IPS DF 19.7 (cell line): ENCODE results near the gene PBLD.
"Not testable (repeated sequence)": the region's sequence is repeated elsewhere in the genome, so short reads cannot be mapped to it uniquely, and the experiment has no call there.

ENCODE experiments used
- DNase-seq: peaks from one replicate; pipeline ENCODE4 v3.0.0-alpha.2; 2013; ENCODE audit warnings: low read depth, low spot score

The PBLD gene

DNA sequence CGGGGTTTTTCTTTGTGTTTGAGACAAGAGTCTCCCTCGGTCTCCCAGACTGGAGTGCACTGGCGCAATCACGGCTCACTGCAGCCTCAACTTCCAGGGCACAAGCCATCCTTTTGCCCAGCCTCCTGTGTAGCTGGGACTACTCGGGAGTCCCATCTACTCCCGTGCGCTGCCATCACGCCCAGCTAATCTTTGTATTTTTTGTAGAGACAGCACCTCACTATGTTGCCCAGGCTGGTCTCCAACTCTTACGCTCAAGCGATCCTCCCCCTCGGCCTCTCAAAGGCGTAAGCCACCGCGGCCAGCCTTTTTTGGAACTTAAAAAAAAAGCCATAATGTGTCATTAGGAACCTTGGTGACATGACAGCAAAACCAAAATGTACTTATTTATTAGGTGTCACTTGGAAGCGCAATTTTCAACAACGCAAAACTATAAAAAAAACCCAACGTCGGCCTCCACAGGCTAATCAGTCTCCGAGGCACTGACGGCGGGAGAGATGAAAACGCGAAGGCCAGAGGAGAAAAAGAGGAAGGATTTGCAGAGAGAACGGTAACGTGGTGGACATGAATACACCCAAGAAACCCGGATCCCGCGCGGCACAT, 1.8 kb downstream of the PBLD start:
- no peak for DNase-seq

DNA sequence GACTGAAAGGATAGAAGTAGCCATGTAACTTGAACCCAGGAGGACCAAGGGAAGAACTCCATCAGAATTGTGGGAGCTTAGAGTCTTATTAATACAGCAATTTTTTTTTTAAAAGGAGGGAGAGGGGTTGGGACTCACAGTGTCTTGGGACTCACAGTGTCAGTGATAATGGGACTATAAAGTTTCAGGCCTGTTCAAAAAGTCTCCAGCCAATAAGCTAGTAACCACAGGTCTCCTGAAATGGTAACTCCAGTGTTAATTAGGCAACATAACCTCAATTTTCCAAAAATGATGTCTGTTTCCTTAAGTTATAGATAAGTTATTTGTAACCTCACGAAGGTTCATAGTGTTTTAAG, 3.2 kb downstream of the PBLD start:
- no peak for DNase-seq

DNA sequence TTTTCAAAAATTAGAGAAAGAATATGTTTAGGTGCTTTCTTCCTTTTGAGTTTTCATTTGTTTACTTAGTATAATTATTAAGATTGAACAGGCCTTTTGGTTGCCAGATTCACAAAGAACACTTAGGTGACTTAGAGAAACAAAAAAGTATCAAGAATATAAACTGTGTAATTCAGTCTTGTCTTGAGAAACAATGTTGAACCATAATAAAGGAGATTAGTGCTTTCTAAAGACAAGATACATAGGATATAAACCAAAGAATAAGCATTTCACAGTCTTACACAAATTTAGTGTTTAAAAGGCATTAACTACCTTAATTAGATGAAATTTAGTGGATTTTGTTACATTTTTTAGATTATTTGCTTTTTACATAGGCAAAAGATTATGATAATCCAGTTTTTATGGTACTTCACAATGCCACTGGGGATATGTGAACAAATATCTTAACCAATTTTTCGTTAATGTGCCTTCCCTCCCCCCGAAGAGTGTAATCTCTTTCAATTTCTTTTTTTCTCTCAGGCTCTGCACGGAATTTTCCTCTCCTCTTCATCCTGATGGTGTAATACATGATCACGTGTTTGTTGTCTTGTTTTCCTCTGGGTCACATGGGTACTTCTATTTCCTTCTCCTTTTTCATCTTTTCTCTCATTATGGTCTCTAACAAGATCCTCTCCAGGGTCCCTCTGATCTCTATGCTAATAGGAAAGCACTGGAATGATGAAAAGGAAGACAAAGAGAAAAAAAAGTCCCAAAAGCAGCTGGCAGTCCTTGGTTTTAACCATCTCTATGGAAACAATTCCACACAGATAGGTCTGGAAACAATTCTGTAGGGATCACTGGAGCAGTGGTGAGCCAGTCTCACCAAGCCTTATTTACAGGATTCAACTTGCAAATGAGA, 4.6 kb downstream of the PBLD start:
- DNase-seq: peak; percentile 9

- DNase-seq: not testable (repeated sequence)
Observed at GRCh38 chr10:68324396-68324795, 8.3 kb downstream of the PBLD start.

DNA sequence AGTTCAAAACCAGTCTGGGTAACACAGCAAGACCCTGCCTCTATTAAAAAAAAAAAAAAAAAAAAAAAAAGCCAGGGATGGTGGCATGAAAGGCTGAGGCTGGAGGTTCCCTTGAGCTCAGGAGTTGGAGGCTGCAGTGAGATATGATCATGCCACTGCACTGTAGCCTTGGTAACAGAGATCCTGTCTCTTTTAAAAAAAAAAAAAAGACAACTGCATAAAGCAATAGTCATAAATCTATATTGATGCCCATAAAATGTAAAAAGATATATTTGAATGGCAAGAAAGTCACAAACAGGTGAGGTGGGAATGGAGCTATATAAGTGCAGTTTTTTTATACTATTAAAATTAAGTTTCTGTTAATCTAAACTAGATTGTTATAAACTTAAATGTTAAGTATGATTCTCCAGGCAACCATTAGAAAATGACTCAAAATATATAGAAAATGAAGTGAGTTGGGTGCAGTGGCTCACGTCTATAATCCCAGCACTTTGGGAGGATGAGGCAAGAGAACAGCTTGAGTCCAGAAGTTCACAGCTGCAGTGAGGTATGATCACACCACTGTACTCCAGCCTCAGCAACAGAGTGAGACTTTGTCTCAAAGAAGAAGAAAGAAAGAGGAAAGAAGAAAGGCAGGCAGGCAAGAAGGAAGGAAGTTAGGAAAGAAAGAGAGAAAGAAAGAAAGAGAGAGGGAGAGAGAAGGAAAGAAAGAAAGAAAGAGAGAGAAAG, 14.2 kb downstream of the PBLD start:
- no peak for DNase-seq

GRCh38 chr10:68315582-68315981, 17.1 kb downstream of the PBLD start:
- no peak for DNase-seq

DNA sequence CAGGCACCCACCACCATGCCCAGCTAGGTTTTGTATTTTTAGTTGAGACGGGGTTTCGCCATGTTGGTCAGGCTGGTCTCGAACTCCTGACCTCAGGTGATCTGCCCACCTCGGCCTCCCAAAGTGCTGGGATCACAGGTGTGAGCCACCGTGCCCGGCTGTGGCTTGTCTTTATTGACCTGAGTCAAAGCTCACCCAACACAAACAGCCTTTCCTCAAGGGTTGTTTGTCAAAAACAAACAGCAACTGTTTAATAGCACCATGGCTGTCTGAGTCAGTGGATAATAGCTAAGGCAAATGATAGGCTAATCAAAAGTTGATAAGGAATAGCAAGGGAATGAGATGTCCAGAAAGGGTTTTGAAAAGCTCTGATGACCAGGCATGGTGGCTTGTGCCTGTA, 17.8 kb downstream of the PBLD start:
- not testable (repeated sequence) for DNase-seq

DNA sequence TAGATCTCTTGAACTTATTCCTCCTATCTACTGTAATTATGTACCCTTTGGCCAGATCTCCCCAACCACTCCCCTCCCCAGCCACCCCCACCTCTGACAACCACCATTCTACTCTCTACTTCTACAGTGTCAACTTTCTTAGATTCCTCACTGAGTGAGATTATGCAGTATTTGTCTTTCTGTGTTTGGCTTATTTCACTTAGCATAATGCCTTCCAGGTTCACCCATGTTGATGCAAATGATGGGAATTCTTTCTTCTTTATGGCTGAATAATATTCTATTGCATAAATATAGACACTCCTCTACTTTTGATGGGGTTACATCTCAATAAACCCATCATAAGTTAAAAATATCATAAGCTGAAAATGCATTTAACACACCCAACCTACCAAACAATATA, 22.2 kb downstream of the PBLD start:
- DNase-seq: no peak

GRCh38 chr10:68305854-68306253, 26.9 kb downstream of the PBLD start:
- DNase-seq: no peak

GRCh38 chr10:68303849-68304412, 28.8 kb downstream of the PBLD start:
- DNase-seq: no peak

DNA sequence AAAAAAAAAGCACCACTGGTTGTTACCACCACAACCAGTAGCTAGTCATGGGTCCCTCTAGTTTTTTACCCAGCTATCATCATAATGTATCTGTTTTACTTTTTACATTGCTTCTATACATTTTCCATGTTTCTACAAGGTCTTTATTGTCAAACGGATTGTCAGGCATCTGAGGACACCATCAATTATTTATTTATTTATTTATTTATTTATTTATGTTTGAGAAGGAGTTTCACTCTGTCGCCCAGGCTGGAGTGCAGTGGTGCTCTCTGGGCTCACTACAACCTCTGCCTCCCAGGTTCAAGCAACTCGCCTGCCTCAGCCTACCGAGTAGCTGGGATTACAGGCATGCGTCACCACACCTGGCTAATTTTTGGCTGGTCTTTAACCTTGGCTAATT, 29.9 kb downstream of the PBLD start:
- no peak for DNase-seq

DNA sequence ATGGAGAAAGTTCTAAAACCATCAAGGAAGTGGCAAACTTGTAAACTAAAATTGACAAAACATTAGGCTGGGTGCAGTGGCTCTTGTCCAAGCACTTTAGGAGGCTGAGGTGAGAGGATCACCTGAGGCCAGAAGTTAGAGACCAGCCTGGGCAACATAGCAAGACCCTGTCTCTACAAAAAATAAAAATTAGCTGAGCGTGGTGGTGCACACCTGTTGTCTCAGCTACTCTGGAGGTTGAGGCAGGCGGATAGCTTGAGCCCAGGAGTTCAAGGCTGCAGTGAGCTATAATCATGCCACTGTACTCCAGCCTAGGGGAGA, 30.3 kb downstream of the PBLD start:
- DNase-seq: no peak

GRCh38 chr10:68301790-68302502, 30.8 kb downstream of the PBLD start:
- DNase-seq: no peak

DNA sequence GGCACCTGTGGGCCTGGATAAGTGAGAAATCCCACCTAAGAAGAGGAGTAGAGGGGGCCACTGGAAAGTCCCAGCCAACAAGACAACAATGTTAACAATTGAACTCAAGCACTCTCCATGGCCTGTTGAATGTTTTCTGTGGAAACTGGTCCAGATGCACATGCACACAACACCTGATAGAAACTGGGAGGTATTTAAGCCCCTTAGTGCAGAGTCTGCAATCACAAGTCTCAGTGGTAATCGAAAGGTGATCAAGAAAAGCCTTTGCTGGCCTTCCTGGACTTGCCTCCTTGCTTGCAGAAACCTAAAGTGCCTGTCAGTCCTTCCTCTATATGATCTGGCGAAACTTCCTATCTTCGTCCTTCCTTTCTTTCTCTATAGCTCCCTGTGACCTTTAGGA, 31.4 kb downstream of the PBLD start:
- no peak for DNase-seq

DNA sequence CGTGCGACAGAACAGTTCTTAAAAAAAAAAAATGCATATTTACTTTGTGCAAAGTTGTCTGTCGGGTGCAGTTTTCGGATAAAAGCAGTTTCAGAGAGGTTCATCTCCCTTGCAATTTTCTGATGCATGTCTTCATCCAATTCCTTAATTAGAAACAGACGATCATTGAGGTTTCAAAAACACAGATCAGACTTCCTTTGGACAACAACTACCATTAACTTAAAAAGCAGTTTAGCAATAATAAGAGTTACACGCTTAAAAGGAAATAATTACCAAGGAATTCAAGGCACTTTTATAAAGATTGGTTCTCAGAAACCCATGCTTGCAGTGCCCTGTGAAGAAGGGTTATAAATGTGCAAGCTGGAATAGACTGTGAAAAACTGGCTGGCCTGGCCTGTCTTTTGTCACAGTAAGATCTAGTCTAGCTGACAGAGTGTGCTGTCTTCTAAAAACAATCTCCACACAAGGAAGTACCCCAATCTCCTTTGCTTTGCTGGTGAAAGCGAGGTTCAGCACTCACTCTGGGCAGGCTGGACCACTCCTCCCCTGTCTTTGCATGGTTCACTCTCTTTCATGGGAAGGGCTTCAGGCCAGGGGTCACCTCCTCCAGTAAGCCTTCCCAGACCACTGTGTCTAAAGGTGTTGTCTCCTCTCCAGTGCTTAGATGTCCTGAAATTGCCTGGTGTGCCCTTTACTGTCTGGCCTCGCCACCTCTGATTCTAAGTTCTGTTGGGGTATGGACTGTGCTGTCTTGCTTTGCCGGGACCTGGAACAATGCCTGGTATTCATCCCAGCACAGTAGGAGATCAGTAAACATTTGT, 35.7 kb downstream of the PBLD start:
- DNase-seq: no peak

DNA sequence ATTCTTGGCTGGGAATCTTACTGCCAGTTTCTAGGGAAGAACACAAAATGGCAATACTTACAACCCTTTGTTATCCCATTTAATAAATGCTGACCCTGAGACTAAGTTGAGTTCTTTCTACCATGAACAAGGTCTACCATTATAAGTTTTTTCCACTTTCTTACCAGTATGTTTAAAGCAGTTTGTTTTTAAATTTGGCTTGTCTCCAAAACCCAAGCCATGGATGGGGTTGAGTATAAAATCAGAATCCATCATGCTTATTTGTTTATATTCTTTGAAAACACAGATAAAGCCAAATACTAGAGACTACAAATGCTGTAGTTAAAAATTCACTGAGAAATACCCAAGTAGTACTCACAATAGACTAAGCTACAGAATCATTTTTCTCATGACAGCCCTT, 42.0 kb downstream of the PBLD start:
- DNase-seq: no peak

- DNase-seq: no peak
Observed at GRCh38 chr10:68288717-68289116, 44.0 kb downstream of the PBLD start.

- no peak for DNase-seq
Observed at GRCh38 chr10:68284062-68285001, 48.4 kb downstream of the PBLD start.

GRCh38 chr10:68280758-68281157, 52.0 kb downstream of the PBLD start:
- DNase-seq: no peak
